HS-5 (cell line): ENCODE measurements around the gene ANKDD1B.

ENCODE experiments used
- DNase-seq: peaks from one replicate; pipeline ENCODE4 v3.0.0-alpha.2; 2012; ENCODE audit warnings: low read depth

Gene ANKDD1B

GRCh38 chr5:75707911-75708509, 96.8 kb downstream of the ANKDD1B start:
- no peak for DNase-seq

GRCh38 chr5:75710637-75711036, 99.4 kb downstream of the ANKDD1B start:
- no peak for DNase-seq

- DNase-seq = no peak
These were observed 99.9 kb downstream of the ANKDD1B start for GRCh38 chr5:75711151-75711550.

GRCh38 chr5:75712091-75712490, 100.8 kb downstream of the ANKDD1B start:
- DNase-seq = no peak

- DNase-seq = no peak
These were observed 105.4 kb downstream of the ANKDD1B start for GRCh38 chr5:75716715-75717081.

- DNase-seq = peak; percentile 95
These were observed 106.0 kb downstream of the ANKDD1B start, which contains the start of gene POC5 for GRCh38 chr5:75717082-75717922. TSS of gene POC5 (minus strand) at chr5:75717437. CDS start at chr5:75712937, 4,500 bp downstream.

GRCh38 chr5:75720882-75721281, 109.6 kb downstream of the ANKDD1B start:
- DNase-seq = no peak
